WTC11 (cell line): Measurements from ENCODE around the gene MYO18B. TPM values are rescaled to one million over a fixed set of nuclear protein-coding genes. Genes with fewer than 3 reads are reported as not detected.

Experiments
- ATAC-seq: fragments of 200-7000 bp; cut with Tn5 transposase; 2 replicates; pipeline ENCODE4 v1.10.0; 2021; ENCODE audit warnings: mild to moderate bottlenecking, moderate library complexity
- CTCF ChIA-PET: fragments of 300-600 bp; sonication (Branson Sonifier 250); formaldehyde crosslinking; loops from one replicate; lab custom pipeline; 2021; ENCODE audit warnings: antibody characterized with exemption; lab: Charles Lee
- POLR2A ChIA-PET: fragments of 350-600 bp; sonication (Branson Sonifier 250); formaldehyde crosslinking; loops from one replicate; lab custom pipeline; 2021; ENCODE audit warnings: antibody characterized with exemption; lab: Charles Lee
- DNase-seq: peaks from one replicate; pipeline ENCODE4 v3.0.0; 2021; ENCODE audit warnings: low spot score
- H3K27ac Mint-ChIP-seq: 2 replicates; pipeline ENCODE4 v1.8.0; 2021; ENCODE audit warnings: mixed read lengths
- H3K27me3 Mint-ChIP-seq: 2 replicates; pipeline ENCODE4 v1.8.0; 2021; ENCODE audit warnings: low read depth, mild to moderate bottlenecking, moderate library complexity, mixed read lengths
- H3K36me3 Mint-ChIP-seq: 2 replicates; pipeline ENCODE4 v1.8.0; 2021; ENCODE audit warnings: mixed read lengths
- H3K4me1 Mint-ChIP-seq: 2 replicates; pipeline ENCODE4 v1.8.0; 2022; ENCODE audit warnings: mixed read lengths
- H3K4me3 Mint-ChIP-seq: 2 replicates; pipeline ENCODE4 v1.8.0; 2021; ENCODE audit warnings: mild to moderate bottlenecking, moderate library complexity, mixed read lengths
- H3K9me3 Mint-ChIP-seq: 2 replicates; pipeline ENCODE4 v1.8.0; 2021; ENCODE audit warnings: mixed read lengths
- ARID4B ChIP-seq: sonication (generic); formaldehyde crosslinking; IDR thresholded peaks from 2 replicates; pipeline ENCODE4 v1.8.0; 2023; ENCODE audit warnings: missing genetic modification reagents, mild to moderate bottlenecking, borderline replicate concordance
- ATF2 ChIP-seq: sonication (generic); formaldehyde crosslinking; IDR thresholded peaks from 2 replicates; pipeline ENCODE4 v1.8.1; 2022; ENCODE audit warnings: low read depth, missing genetic modification reagents, borderline replicate concordance
- CBFB ChIP-seq: sonication (generic); formaldehyde crosslinking; IDR thresholded peaks from 2 replicates; pipeline ENCODE4 v1.8.1; 2022; ENCODE audit warnings: mild to moderate bottlenecking, low read depth, missing genetic modification reagents
- CDX4 ChIP-seq: fragments of 250-450 bp; sonication (Bioruptor Pico); IDR thresholded peaks from 2 replicates; pipeline ENCODE4 v1.9.0; 2021; ENCODE audit warnings: moderate library complexity, mild to moderate bottlenecking, inconsistent platforms, borderline replicate concordance
- CREB1 ChIP-seq: sonication (generic); formaldehyde crosslinking; IDR thresholded peaks from 2 replicates; pipeline ENCODE4 v1.8.0; 2023; ENCODE audit warnings: mild to moderate bottlenecking, missing genetic modification reagents
- HMGA2 ChIP-seq: fragments of 250-450 bp; sonication (Bioruptor Pico); IDR thresholded peaks from 2 replicates; pipeline ENCODE4 v1.4.0; 2021; ENCODE audit warnings: mild to moderate bottlenecking, moderate library complexity
- JUN ChIP-seq: sonication (generic); formaldehyde crosslinking; IDR thresholded peaks from 2 replicates; pipeline ENCODE4 v1.8.0; 2023; ENCODE audit warnings: mild to moderate bottlenecking, missing genetic modification reagents
- MLX ChIP-seq: sonication (generic); formaldehyde crosslinking; IDR thresholded peaks from 2 replicates; pipeline ENCODE4 v1.8.1; 2023; ENCODE audit warnings: mild to moderate bottlenecking, missing genetic modification reagents, moderate library complexity
- MXD4 ChIP-seq: fragments of 250-450 bp; sonication (Bioruptor Pico); IDR thresholded peaks from 2 replicates; pipeline ENCODE4 v1.8.0; 2021; ENCODE audit warnings: mild to moderate bottlenecking, moderate library complexity, borderline replicate concordance
- NFATC4 ChIP-seq: fragments of 250-450 bp; sonication (Bioruptor Pico); IDR thresholded peaks from 2 replicates; pipeline ENCODE4 v1.9.0; 2021; ENCODE audit warnings: mild to moderate bottlenecking
- NFYB ChIP-seq: sonication (generic); formaldehyde crosslinking; conservative IDR thresholded peaks from 2 replicates; pipeline ENCODE4 v1.8.0; 2022; ENCODE audit warnings: low read depth, missing genetic modification reagents
- NR1H2 ChIP-seq: sonication (generic); formaldehyde crosslinking; IDR thresholded peaks from 2 replicates; pipeline ENCODE4 v1.9.0; 2021; ENCODE audit warnings: mild to moderate bottlenecking, moderate library complexity, missing genetic modification reagents
- NR2C2 ChIP-seq: sonication (generic); formaldehyde crosslinking; IDR thresholded peaks from 2 replicates; pipeline ENCODE4 v1.8.0; 2022; ENCODE audit warnings: mild to moderate bottlenecking, missing genetic modification reagents
- NR3C1 ChIP-seq: sonication (generic); formaldehyde crosslinking; conservative IDR thresholded peaks from 2 replicates; pipeline ENCODE4 v1.8.1; 2023; ENCODE audit warnings: low read depth, mild to moderate bottlenecking, missing genetic modification reagents
- TCF7 ChIP-seq: sonication (generic); formaldehyde crosslinking; IDR thresholded peaks from 2 replicates; pipeline ENCODE4 v1.8.0; 2022; ENCODE audit warnings: mild to moderate bottlenecking, low read depth, missing genetic modification reagents, moderate library complexity
- TEAD4 ChIP-seq: sonication (generic); formaldehyde crosslinking; IDR thresholded peaks from 2 replicates; pipeline ENCODE4 v1.8.0; 2022; ENCODE audit warnings: mild to moderate bottlenecking, missing genetic modification reagents
- TP53 ChIP-seq: sonication (generic); formaldehyde crosslinking; IDR thresholded peaks from 2 replicates; pipeline ENCODE4 v1.8.1; 2023; ENCODE audit warnings: mild to moderate bottlenecking, missing genetic modification reagents
- ZMAT4 ChIP-seq: fragments of 250-450 bp; sonication (Bioruptor Pico); IDR thresholded peaks from 2 replicates; pipeline ENCODE4 v1.9.0; 2021; ENCODE audit warnings: mild to moderate bottlenecking
- ZNF121 ChIP-seq: sonication (generic); formaldehyde crosslinking; IDR thresholded peaks from 2 replicates; pipeline ENCODE4 v1.8.0; 2023; ENCODE audit warnings: missing genetic modification reagents
- ZNF416 ChIP-seq: fragments of 250-450 bp; sonication (Bioruptor Pico); IDR thresholded peaks from 2 replicates; pipeline ENCODE4 v1.9.0; 2021; ENCODE audit warnings: mild to moderate bottlenecking, inconsistent platforms
- ZNF671 ChIP-seq: fragments of 250-450 bp; sonication (Bioruptor Pico); IDR thresholded peaks from 2 replicates; pipeline ENCODE4 v1.8.0; 2021; ENCODE audit warnings: mild to moderate bottlenecking
- total RNA-seq: library from RNA; stranded (reverse); gene quantifications from 3 replicates; pipeline ENCODE4 v1.2.3, GENCODE V29; 2021
- TF ChIP-seq, protein P1 (sequence below): sonication (generic); formaldehyde crosslinking; IDR thresholded peaks from 2 replicates; pipeline ENCODE4 v1.8.0; 2022; ENCODE audit warnings: mild to moderate bottlenecking, missing genetic modification reagents
- TF ChIP-seq, protein P2 (sequence below): fragments of 250-450 bp; sonication (Bioruptor Pico); IDR thresholded peaks from 2 replicates; pipeline ENCODE4 v2.1.2; 2022; ENCODE audit warnings: mild to moderate bottlenecking, moderate library complexity

The MYO18B gene
- total RNA-seq, 1 experiment from 2014 or later = 0.96 TPM

DNA sequence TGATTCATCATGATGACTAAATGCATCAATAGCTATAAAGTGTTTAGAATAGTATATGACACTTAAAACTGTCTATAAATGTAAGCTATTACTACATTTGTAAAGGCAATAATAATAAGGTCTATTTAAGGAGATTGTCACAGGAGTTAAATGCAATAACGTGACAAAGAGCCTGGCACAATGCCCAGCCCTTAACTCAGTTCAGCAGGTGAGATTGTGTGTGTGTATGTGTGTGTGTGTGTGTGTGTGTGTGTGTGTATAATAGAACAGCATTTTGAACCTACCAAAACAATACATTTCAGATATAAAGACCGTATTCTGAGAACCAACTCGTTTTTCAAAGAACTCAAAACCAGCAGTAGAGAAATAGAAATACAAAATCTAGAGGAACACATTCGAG, 177.5 kb downstream of the MYO18B start:
- ChIA-PET POLR2A (no interaction called here), CTCF (interaction anchor here (1.6 kb wide), 1 partner anchor 16 kb away, joined by 8 read pairs; no protein-coding TSS in a partner anchor)
- DNase-seq (no peak), ATAC-seq (no peak)
- Mint-ChIP-seq H3K4me3 (no peak overlapping the region), H3K27me3 (peaks cover 35% of the 10 kb centered on the region), H3K27ac (no peak overlapping the region), H3K9me3 (no peaks in the 10 kb centered on the region), H3K36me3 (no peaks in the 10 kb centered on the region), H3K4me1 (peaks cover 38% of the 10 kb centered on the region)
- TF ChIP-seq CBFB (no peak), TEAD4 (no peak), CREB1 (no peak), ZMAT4 (CRISPR knock-in tag) (no peak), NFYB (CRISPR knock-in tag) (no peak), HMGA2 (no peak), JUN (CRISPR knock-in tag) (no peak), MLX (CRISPR knock-in tag) (no peak), NFATC4 (CRISPR knock-in tag) (no peak), NR3C1 (CRISPR knock-in tag) (no peak), ZNF416 (CRISPR knock-in tag) (no peak), ZNF671 (CRISPR knock-in tag) (no peak), ATF2 (CRISPR knock-in tag) (no peak), NR2C2 (CRISPR knock-in tag) (no peak), NR1H2 (CRISPR knock-in tag) (no peak), ARID4B (CRISPR knock-in tag) (no peak)
- TF ChIP-seq, protein P1, sequence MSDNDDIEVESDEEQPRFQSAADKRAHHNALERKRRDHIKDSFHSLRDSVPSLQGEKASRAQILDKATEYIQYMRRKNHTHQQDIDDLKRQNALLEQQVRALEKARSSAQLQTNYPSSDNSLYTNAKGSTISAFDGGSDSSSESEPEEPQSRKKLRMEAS (CRISPR knock-in tag) = no peak
- TF ChIP-seq, protein P2, sequence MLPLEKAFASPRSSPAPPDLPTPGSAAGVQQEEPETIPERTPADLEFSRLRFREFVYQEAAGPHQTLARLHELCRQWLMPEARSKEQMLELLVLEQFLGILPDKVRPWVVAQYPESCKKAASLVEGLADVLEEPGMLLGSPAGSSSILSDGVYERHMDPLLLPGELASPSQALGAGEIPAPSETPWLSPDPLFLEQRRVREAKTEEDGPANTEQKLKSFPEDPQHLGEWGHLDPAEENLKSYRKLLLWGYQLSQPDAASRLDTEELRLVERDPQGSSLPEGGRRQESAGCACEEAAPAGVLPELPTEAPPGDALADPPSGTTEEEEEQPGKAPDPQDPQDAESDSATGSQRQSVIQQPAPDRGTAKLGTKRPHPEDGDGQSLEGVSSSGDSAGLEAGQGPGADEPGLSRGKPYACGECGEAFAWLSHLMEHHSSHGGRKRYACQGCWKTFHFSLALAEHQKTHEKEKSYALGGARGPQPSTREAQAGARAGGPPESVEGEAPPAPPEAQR (CRISPR knock-in tag) = no peak

DNA sequence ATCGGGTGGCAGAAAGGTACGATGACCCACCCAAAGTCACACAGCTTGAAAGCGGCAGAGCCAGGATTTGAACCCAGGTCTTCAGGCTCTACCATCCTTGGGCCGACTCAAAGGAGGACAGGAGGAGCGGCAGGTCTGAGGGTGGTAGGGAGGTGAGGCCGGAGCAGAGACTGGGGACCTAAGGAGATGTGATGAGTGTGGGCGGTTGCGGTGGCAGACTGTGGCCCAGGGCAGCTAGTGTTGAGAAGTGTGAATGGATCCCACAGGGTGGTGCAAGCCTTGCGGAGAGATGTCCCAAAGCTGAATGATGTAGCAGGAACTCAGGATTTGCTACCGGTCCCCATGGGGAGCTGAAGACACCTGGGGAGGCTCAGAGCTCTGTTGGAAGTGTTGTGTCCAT, 180.2 kb downstream of the MYO18B start:
- no peak for ATAC-seq
- POLR2A ChIA-PET = no interaction called here
- Mint-ChIP-seq H3K4me3 (peak overlapping the region; percentile 38; the same call in 1 of the 2 replicates), H3K36me3 (peaks cover 3% of the 10 kb centered on the region; the same call in 1 of the 2 replicates), H3K27me3 (peaks cover 39% of the 10 kb centered on the region), H3K9me3 (peaks cover 4% of the 10 kb centered on the region), H3K4me1 (peaks cover 49% of the 10 kb centered on the region), H3K27ac (no peak overlapping the region)
- TF ChIP-seq TP53 (CRISPR knock-in tag) (no peak), ZNF416 (CRISPR knock-in tag) (no peak), ZNF121 (CRISPR knock-in tag) (no peak), CDX4 (no peak), MXD4 (CRISPR knock-in tag) (no peak), TCF7 (CRISPR knock-in tag) (no peak)
- no peak for DNase-seq
- CTCF ChIA-PET = interaction anchor here (0.7 to 4.0 kb wide), 4 partner anchors 19 to 250 kb away, joined by 3 to 20 read pairs (median 4); no protein-coding TSS in a partner anchor
